OCI-LY1 (cell line): ENCODE measurements around the gene CDKAL1.

Experiments used
- H2AFZ ChIP-seq: fragments of 200-600 bp; sonication (generic), shearing (Covaris generic); 2 replicates; pipeline ENCODE4 v1.6.0; 2014; ENCODE audit warnings: antibody characterized with exemption, mild to moderate bottlenecking, low read length
- H3F3A ChIP-seq: fragments of 200-600 bp; sonication (generic), shearing (Covaris generic); 2 replicates; pipeline ENCODE4 v1.6.0; 2014; ENCODE audit warnings: mild to moderate bottlenecking, antibody characterized with exemption, low read length, moderate library complexity; ENCODE audit not compliant: insufficient read depth
- H3K27ac ChIP-seq: fragments of 200-600 bp; sonication (generic); 2 replicates; pipeline ENCODE4 v1.5.1; 2014; ENCODE audit warnings: low read length, mixed run types, mild to moderate bottlenecking, low read depth; ENCODE audit not compliant: poor library complexity, severe bottlenecking
- H3K27me3 ChIP-seq: fragments of 200-600 bp; sonication (generic); 2 replicates; pipeline ENCODE4 v1.6.0; 2014; ENCODE audit warnings: antibody characterized with exemption, mild to moderate bottlenecking, low read length, moderate library complexity; ENCODE audit not compliant: insufficient read depth
- H3K36me3 ChIP-seq: fragments of 200-600 bp; sonication (generic); 2 replicates; pipeline ENCODE4 v1.6.1; 2014; ENCODE audit warnings: mild to moderate bottlenecking, antibody characterized with exemption, low read length, moderate library complexity, mixed read lengths; ENCODE audit not compliant: insufficient read depth
- H3K4me1 ChIP-seq: fragments of 200-600 bp; sonication (generic); 2 replicates; pipeline ENCODE4 v1.5.1; 2014; ENCODE audit warnings: mild to moderate bottlenecking, low read length, moderate library complexity; ENCODE audit not compliant: insufficient read depth, severe bottlenecking
- H3K4me2 ChIP-seq: fragments of 200-600 bp; sonication (generic), shearing (Covaris generic); 2 replicates; pipeline ENCODE4 v1.6.1; 2014; ENCODE audit warnings: low read length
- H3K4me3 ChIP-seq: fragments of 200-600 bp; sonication (generic); 2 replicates; pipeline ENCODE4 v1.5.1; 2014; ENCODE audit warnings: low read length, low read depth, mild to moderate bottlenecking, mixed read lengths; ENCODE audit not compliant: poor library complexity, severe bottlenecking
- H3K79me2 ChIP-seq: fragments of 200-600 bp; shearing (Covaris generic); 2 replicates; pipeline ENCODE4 v1.6.1; 2016; ENCODE audit warnings: mixed run types, low read length, mixed read lengths; ENCODE audit not compliant: insufficient read depth
- H3K9ac ChIP-seq: fragments of 200-600 bp; sonication (generic), shearing (Covaris generic); 2 replicates; pipeline ENCODE4 v1.6.1; 2014; ENCODE audit warnings: mild to moderate bottlenecking, low read length, mixed read lengths
- H3K9me2 ChIP-seq: fragments of 200-600 bp; sonication (generic), shearing (Covaris generic); 2 replicates; pipeline ENCODE4 v1.6.1; 2014; ENCODE audit warnings: low read depth, mild to moderate bottlenecking, low read length, mixed read lengths
- H3K9me3 ChIP-seq: fragments of 200-600 bp; shearing (Covaris generic); 2 replicates; pipeline ENCODE4 v1.6.1; 2014; ENCODE audit warnings: low read length, mixed read lengths
- H4K20me1 ChIP-seq: fragments of 200-600 bp; sonication (generic), shearing (Covaris generic); 2 replicates; pipeline ENCODE4 v1.6.0; 2016; ENCODE audit warnings: mild to moderate bottlenecking, low read length; ENCODE audit not compliant: insufficient read depth
- EZH2 ChIP-seq: fragments of 200-600 bp; sonication (generic), shearing (Covaris generic); IDR thresholded peaks from 2 replicates; pipeline ENCODE4 v1.8.0; 2017; ENCODE audit warnings: borderline replicate concordance, mixed run types, mild to moderate bottlenecking, antibody characterized with exemption, low read length, moderate library complexity, mixed read lengths
- TF ChIP-seq, protein P1 (sequence below): fragments of 200-600 bp; sonication (generic), shearing (Covaris generic); IDR thresholded peaks from 2 replicates; pipeline ENCODE4 v1.5.1; 2017; ENCODE audit warnings: mild to moderate bottlenecking, antibody characterized with exemption, low read length, moderate library complexity, mixed read lengths

The CDKAL1 gene

GRCh38 chr6:21163110-21163837 lies 629.0 kb downstream of the CDKAL1 start:
- Histone ChIP-seq H4K20me1 (no peaks in the 10 kb centered on the region), H3K9me2 (no peaks in the 10 kb centered on the region), H3K9ac (no peak overlapping the region), H3K79me2 (no peaks in the 10 kb centered on the region), H3F3A (no peaks in the 10 kb centered on the region), H3K4me3 (no peak overlapping the region), H3K27me3 (no peaks in the 10 kb centered on the region), H3K27ac (no peak overlapping the region), H2AFZ (no peak overlapping the region), H3K36me3 (no peaks in the 10 kb centered on the region), H3K4me2 (no peak overlapping the region), H3K9me3 (no peaks in the 10 kb centered on the region), H3K4me1 (no peaks in the 10 kb centered on the region)
- no peak for TF ChIP-seq EZH2
- TF ChIP-seq, protein P1, sequence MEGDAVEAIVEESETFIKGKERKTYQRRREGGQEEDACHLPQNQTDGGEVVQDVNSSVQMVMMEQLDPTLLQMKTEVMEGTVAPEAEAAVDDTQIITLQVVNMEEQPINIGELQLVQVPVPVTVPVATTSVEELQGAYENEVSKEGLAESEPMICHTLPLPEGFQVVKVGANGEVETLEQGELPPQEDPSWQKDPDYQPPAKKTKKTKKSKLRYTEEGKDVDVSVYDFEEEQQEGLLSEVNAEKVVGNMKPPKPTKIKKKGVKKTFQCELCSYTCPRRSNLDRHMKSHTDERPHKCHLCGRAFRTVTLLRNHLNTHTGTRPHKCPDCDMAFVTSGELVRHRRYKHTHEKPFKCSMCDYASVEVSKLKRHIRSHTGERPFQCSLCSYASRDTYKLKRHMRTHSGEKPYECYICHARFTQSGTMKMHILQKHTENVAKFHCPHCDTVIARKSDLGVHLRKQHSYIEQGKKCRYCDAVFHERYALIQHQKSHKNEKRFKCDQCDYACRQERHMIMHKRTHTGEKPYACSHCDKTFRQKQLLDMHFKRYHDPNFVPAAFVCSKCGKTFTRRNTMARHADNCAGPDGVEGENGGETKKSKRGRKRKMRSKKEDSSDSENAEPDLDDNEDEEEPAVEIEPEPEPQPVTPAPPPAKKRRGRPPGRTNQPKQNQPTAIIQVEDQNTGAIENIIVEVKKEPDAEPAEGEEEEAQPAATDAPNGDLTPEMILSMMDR: no peak

DNA sequence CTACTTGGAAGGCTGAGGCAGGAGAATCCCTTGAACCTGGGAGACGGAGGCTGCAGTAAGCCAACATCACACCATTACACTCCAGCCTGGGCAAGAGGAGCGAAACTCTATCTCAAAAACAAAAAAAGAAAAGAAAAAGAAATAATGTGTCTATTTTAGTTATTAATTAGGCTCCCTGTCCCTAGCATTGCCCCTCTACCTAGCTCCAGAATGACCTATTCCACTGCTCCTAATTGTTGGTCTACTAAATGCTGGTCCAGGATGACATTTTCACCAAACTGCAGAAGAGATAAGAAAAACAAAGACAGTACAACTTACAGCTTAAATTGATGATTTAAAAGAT lies 629.6 kb downstream of the CDKAL1 start:
- Histone ChIP-seq H3F3A (no peaks in the 10 kb centered on the region), H3K4me3 (no peak overlapping the region), H3K9ac (no peak overlapping the region), H3K79me2 (no peaks in the 10 kb centered on the region), H3K9me3 (no peaks in the 10 kb centered on the region), H3K27me3 (no peaks in the 10 kb centered on the region), H3K36me3 (no peaks in the 10 kb centered on the region), H3K4me2 (no peak overlapping the region), H3K9me2 (no peaks in the 10 kb centered on the region), H3K27ac (no peak overlapping the region), H3K4me1 (no peaks in the 10 kb centered on the region), H2AFZ (no peak overlapping the region), H4K20me1 (no peaks in the 10 kb centered on the region)
- TF ChIP-seq EZH2: no peak
- TF ChIP-seq, protein P1: no peak

DNA sequence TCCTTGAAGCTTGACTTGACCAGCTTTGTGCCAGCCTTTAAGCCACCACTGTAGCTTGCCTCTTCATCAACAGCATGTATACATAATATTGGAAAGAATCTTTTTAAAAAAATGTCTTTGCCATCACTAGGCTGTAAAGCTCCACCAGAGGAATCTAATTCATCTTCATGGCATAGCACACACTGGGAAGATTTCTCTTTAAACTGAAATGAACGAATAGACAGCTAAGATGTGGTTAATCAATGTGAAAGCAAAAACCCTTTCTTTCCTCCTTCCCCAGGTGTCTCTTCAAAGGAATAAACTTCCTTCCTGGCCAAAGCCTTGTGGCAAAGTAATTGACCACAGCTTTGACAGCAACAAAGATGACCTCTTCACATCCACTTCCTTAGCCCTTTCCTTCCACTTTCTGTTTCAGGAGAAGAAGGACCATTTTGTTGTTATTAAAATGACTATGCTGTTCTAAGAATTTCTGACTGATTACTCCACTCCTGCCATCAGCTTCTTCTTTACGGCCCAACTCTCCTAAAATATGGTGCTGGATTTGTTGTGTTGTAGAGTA lies 630.6 kb downstream of the CDKAL1 start:
- no peak overlapping the region for H3K4me3 ChIP-seq
- H3F3A ChIP-seq: no peaks in the 10 kb centered on the region
- TF ChIP-seq, protein P1: no peak
- no peak for TF ChIP-seq EZH2
- H2AFZ ChIP-seq: no peak overlapping the region
- H3K36me3 ChIP-seq: no peaks in the 10 kb centered on the region
- no peaks in the 10 kb centered on the region for H4K20me1 ChIP-seq
- no peaks in the 10 kb centered on the region for H3K9me3 ChIP-seq
- H3K9ac ChIP-seq: no peak overlapping the region
- H3K27ac ChIP-seq: no peak overlapping the region
- H3K79me2 ChIP-seq: no peaks in the 10 kb centered on the region
- no peaks in the 10 kb centered on the region for H3K27me3 ChIP-seq
- no peak overlapping the region for H3K4me2 ChIP-seq
- H3K9me2 ChIP-seq: no peaks in the 10 kb centered on the region
- H3K4me1 ChIP-seq: no peaks in the 10 kb centered on the region
